Purkinje cell (primary cell): ENCODE data around the gene OCA2. TPM values are rescaled to one million over a fixed set of nuclear protein-coding genes. Genes with fewer than 3 reads are reported as not detected.

ENCODE experiments used
- polyA plus RNA-seq: library from polyadenylated mRNA; unstranded; fragments of >200 nt; fragmentation: Nextera tagmentation; gene quantifications from 2 replicates; pipeline ENCODE4 v1.2.1, GENCODE V29; 2014

The OCA2 gene
- polyA plus RNA-seq = 0.11 TPM in 1 of 2 replicates, not detected in the other

DNA sequence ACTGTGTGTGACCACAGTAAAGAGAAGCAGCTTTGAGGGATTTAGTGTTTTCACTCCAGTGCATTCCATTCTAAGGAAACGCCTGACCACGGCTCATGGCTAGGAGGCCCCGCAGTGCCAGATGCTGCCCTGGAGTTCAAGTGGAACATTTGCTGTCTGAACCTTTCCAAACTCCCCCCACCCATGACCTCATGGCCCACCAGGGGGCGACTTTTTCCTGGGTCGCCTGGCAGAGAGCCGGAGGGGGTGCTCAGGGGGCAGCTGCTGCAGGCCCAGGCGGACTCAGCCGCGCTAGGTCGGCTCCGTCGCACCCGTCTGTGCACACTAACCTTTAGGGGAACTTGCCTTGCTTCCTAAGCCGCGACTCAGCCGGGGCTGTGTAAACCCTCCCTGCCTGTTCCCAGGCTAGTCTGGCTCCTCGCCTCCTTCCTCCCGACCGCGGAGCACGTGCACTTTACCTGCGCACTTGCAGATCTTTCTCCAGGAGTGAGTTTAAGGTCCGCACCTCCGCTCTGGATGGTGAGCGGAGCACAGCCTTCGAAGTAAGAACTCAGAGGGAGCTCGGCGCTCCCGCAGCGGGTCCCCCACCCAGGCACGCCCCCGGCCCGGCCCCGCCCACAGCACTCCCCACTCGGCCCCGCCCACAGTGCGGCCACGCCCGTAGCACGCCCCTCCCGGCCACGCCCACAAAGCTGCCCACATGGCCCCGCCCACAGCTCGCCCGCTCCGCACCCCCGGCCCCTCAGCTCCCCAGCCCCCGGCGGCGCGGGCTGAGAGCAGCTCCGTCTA lies at the start of gene OCA2:
Gene OCA2 (minus strand): TSS at position 550 of the 789 bp plus-strand sequence. CDS start 17,441 bp downstream, outside the sequence.

Other genes with a start within 250 kb of the OCA2 start
- 13.6 and 15.0 TPM in 2 replicates for gene HERC2, start 222.9 kb upstream of the OCA2 start, polyA plus RNA-seq